OCI-LY3 (cell line): Measurements from ENCODE around the gene VAT1.

Experiments
- EZH2phosphoT487 ChIP-seq: fragments of 200-600 bp; shearing (Covaris generic); IDR thresholded peaks from 2 replicates; pipeline ENCODE4 v1.6.1; 2018; ENCODE audit warnings: antibody characterized with exemption, mixed run types, low read depth
- TF ChIP-seq, protein P1 (sequence below): fragments of 200-600, 300-600 bp; sonication (generic); IDR thresholded peaks from 2 replicates; pipeline ENCODE4 v1.5.1; 2014; ENCODE audit warnings: antibody characterized with exemption, low read length, low read depth

DNA sequence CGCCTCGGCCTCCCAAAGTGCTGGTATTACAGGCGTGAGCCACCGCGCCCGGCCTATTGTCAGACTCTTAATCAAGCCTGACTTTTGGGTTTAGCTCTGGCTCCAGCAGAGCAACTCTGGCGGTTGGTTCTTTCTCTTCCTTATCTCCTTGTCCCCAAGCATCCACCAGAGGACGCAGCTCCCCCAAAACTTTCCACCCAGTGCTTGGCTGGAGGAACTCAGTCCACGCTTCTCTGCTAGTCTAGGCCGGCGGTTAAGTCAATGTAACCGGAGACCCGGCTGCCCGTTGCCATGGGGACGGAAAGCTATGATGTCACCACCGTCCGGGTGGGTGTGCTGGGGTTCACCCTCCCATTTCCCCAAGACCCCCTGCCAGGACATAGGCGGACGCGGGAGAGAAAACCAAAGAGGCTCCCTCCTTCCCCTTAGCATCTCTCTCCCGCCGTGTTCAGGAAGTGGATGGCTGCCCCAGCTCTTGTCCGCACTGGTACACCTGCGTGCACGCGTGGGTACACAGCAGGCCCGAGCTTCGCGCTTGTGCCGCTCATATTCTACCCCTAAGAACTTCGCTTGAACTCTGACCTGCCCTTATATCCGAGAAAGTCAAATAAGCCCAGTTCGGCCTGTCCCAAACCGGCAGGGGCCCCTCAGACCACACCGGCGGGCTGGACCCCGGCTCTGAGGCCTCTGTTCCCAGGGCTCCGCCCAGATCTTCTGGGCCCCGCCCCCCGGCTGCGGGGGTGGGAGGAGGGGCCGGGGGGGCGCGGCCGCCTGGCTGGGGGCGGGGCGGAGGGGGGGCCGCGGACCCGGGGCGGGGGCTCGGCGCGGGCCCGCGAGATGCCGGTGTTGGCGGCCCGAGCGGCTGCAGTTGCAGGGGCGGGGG is 2.5 kb upstream of the VAT1 start, which contains the start of gene RND2:
- TF ChIP-seq, protein P1, sequence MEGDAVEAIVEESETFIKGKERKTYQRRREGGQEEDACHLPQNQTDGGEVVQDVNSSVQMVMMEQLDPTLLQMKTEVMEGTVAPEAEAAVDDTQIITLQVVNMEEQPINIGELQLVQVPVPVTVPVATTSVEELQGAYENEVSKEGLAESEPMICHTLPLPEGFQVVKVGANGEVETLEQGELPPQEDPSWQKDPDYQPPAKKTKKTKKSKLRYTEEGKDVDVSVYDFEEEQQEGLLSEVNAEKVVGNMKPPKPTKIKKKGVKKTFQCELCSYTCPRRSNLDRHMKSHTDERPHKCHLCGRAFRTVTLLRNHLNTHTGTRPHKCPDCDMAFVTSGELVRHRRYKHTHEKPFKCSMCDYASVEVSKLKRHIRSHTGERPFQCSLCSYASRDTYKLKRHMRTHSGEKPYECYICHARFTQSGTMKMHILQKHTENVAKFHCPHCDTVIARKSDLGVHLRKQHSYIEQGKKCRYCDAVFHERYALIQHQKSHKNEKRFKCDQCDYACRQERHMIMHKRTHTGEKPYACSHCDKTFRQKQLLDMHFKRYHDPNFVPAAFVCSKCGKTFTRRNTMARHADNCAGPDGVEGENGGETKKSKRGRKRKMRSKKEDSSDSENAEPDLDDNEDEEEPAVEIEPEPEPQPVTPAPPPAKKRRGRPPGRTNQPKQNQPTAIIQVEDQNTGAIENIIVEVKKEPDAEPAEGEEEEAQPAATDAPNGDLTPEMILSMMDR = peak; percentile 63
- no peak for TF ChIP-seq EZH2phosphoT487
